GM21367 (cell line): ENCODE results near the gene C2CD4C.
"Not testable (repeated sequence)": the region's sequence is repeated elsewhere in the genome, so short reads cannot be mapped to it uniquely, and the experiment has no call there.

ENCODE experiments used
- ATAC-seq: cut with Tn5 transposase; IDR thresholded peaks from one replicate; pipeline ENCODE4 v1.9.1; 2021; ENCODE audit not compliant: unreplicated experiment

Gene C2CD4C

GRCh38 chr19:408902-409515 is at the start of gene C2CD4C:
Gene C2CD4C (minus strand): TSS chr19:409147. CDS start chr19:408361, 786 bp downstream.
- no peak for ATAC-seq

- no peak for ATAC-seq
Measured at GRCh38 chr19:458091-459042, 49.4 kb upstream of the C2CD4C start.

- ATAC-seq, result no peak
Measured at GRCh38 chr19:457636-458035, 48.7 kb upstream of the C2CD4C start.

GRCh38 chr19:456547-457110 is 47.7 kb upstream of the C2CD4C start:
- no peak for ATAC-seq

- ATAC-seq, result no peak
Measured at GRCh38 chr19:455851-456546, 47.1 kb upstream of the C2CD4C start.

- no peak for ATAC-seq
Measured at GRCh38 chr19:455031-455705, 46.2 kb upstream of the C2CD4C start.

- ATAC-seq, result no peak
Measured at GRCh38 chr19:453606-454005, 44.7 kb upstream of the C2CD4C start.

GRCh38 chr19:452829-453228 is 43.9 kb upstream of the C2CD4C start:
- ATAC-seq, result no peak

- ATAC-seq, result not testable (repeated sequence)
Measured at GRCh38 chr19:450912-451481, 42.0 kb upstream of the C2CD4C start.

GRCh38 chr19:449916-450315 is 41.0 kb upstream of the C2CD4C start:
- no peak for ATAC-seq

- no peak for ATAC-seq
Measured at GRCh38 chr19:447816-448560, 39.0 kb upstream of the C2CD4C start.

GRCh38 chr19:447064-447426 is 38.1 kb upstream of the C2CD4C start:
- ATAC-seq, result no peak

- no peak for ATAC-seq
Measured at GRCh38 chr19:444677-445210, 35.8 kb upstream of the C2CD4C start.

- no peak for ATAC-seq
Measured at GRCh38 chr19:443005-443404, 34.1 kb upstream of the C2CD4C start.

GRCh38 chr19:442085-442484 is 33.1 kb upstream of the C2CD4C start:
- no peak for ATAC-seq

GRCh38 chr19:441213-441836 is 32.4 kb upstream of the C2CD4C start:
- ATAC-seq, result no peak

- ATAC-seq, result no peak
Measured at GRCh38 chr19:440391-441212, 31.7 kb upstream of the C2CD4C start.
